Omental fat pad (tissue), 4 donors: ENCODE data around the gene VDR. TPM values are rescaled to one million over a fixed set of nuclear protein-coding genes. Genes with fewer than 3 reads are reported as not detected.
A peak's percentile ranks its signal among the peaks of the same experiment; 100 is the strongest.

Experiments used
- ATAC-seq: fragments of 150-250 bp; one replicate; pipeline ENCODE4 v1.9.1; 2016; ENCODE audit warnings: mild to moderate bottlenecking, moderate library complexity; ENCODE audit not compliant: low FRiP score
- DNase-seq: peaks from one replicate; pipeline ENCODE4 v3.0.0-alpha.2; 2019; ENCODE audit warnings: low spot score
- CTCF ChIP-seq, 3 donors: fragments of 450-650 bp; IDR thresholded peaks; one replicate each; pipeline ENCODE4 v1.5.1; 2016 to 2017; ENCODE audit warnings: antibody characterized with exemption in 3 of 3, mild to moderate bottlenecking in 3 of 3, moderate library complexity in 2 of 3
- total RNA-seq, 4 donors: library from RNA; depleted of rRNA; stranded (reverse); fragments of >200 nt; gene quantifications; one replicate each; pipeline ENCODE4 v1.1.0, GENCODE V29; 2016

Gene VDR
- total RNA-seq, 4 donors from 2014 or later = 2.8 to 10.0 (median 6.3) TPM

DNA sequence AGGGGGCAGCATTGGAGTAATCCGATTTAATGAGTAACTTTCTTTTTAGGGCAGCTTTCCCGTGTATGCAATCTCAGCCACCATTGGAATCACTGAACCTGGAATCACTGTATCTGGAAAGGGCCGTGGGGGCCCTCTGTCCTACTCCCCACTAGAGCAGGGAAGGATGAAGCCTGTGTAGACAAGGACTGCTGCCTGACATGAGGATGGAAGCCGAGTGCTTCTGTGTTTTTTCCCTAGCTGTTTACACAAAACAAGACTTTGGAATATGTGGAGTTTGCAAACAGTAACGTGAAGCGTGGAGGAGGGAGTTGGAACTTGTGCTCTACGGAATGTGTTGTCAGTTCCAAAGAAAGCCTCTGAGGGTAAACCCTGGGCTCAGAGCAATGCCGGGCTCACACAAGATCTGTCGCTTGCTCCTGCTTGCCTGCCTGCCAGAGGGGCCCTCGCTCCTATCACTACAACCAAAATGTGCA, 52.7 kb downstream of the VDR start:
- TF ChIP-seq CTCF (IDR thresholded peaks at IDR 0.05) = no peak
- no peak for DNase-seq

GRCh38 chr12:47851303-47851952, 53.4 kb downstream of the VDR start:
- no peak for TF ChIP-seq CTCF (IDR thresholded peaks at IDR 0.05)
- ATAC-seq = peak; percentile 5
- no peak for DNase-seq

More for the DNA sequence above, 52.7 kb downstream of the VDR start:
- ATAC-seq = no peak

- DNase-seq = no peak
- TF ChIP-seq CTCF (IDR thresholded peaks at IDR 0.05) = no peak
- no peak for ATAC-seq
These were observed 54.4 kb downstream of the VDR start for GRCh38 chr12:47850153-47851084.

GRCh38 chr12:47849261-47849660, 55.5 kb downstream of the VDR start:
- DNase-seq (no peak), ATAC-seq (no peak)
- no peak for TF ChIP-seq CTCF (IDR thresholded peaks at IDR 0.05)

GRCh38 chr12:47848853-47849252, 55.9 kb downstream of the VDR start:
- no peak for ATAC-seq
- DNase-seq = no peak
- TF ChIP-seq CTCF (IDR thresholded peaks at IDR 0.05) = no peak

DNA sequence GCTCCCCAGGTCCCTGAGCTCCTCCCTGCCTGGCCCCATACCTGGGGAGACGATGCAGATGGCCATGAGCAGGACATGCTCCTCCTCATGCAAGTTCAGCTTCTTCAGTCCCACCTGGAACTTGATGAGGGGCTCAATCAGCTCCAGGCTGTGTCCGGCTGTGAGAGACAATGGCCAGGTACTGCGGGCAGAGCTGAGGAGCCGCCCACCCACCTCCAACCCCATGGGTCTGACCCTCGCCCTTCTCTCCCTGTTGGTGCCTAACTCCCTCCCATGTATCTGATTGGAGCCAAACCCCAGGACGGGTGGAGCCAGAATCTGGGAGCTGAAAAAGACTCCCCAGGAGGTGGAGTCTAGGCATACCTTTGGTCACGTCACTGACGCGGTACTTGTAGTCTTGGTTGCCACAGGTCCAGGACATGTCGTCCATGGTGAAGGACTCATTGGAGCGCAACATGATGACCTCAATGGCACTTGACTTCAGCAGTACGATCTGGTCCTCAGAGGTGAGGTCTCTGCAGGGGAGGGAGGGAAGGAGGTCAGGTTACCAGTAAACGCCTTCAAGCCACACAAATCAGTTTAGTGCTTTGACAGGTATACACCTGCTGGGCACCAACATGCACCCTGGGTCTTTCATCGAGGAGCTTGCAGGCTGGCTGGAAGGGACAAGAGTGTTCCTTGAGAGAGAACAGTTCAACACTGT, 58.3 kb downstream of the VDR start:
- DNase-seq = no peak
- ATAC-seq = no peak
- no peak for TF ChIP-seq CTCF (IDR thresholded peaks at IDR 0.05)
